ENCODE data around the gene BABAM2.

Gene BABAM2

GRCh38 chr2:28049416-28049815 lies 158.9 kb downstream of the BABAM2 start:
- no peak for TF ChIP-seq CTCF (IDR thresholded peaks at IDR 0.05; ENCODE audit: extremely low read depth, missing control alignments)
- no peak for DNase-seq (ENCODE audit: low spot score)

DNA sequence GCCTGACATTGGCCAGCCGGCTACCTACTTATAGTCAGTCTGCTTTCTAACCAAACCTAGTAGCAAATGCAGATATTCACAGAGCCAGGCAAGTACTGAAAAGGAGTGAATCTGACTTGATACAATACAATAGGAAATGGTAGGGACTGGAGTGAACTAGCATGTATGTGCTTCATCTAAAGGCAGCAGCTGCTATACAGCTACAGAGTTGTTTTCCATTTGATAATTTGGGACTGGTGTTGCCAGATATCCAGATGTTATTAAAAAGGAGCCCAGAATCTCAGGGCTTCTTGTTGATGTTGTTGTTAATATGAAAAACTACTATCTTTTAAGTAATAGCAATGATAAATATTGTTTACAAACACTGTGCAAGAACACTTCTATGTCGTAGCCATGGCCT lies 159.4 kb downstream of the BABAM2 start:
- no peak for TF ChIP-seq CTCF (IDR thresholded peaks at IDR 0.05; ENCODE audit: extremely low read depth, missing control alignments)
- no peak for DNase-seq (ENCODE audit: low spot score)

- no peak for TF ChIP-seq CTCF (IDR thresholded peaks at IDR 0.05; ENCODE audit: extremely low read depth, missing control alignments)
- DNase-seq (ENCODE audit: low spot score) = no peak
Measured at GRCh38 chr2:28052691-28053090, 162.2 kb downstream of the BABAM2 start.

DNA sequence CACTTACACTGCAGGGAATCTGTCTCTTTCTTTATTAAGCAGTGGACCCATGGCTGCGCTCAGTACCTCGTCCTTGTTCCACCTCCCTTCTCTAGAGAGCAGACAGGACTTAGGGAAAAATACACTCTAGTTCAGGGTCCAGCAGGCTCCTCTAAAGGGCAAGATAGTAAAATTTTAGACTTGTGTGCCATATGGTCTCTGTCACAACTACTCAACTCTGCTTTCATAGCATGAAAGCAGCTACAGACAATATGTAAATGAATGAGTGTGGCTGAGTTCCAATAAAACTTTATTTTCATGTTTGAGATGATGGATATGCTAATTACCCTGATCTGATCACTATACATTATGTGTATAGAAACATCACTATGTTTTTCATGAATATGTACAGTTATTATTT lies 163.1 kb downstream of the BABAM2 start:
- no peak for TF ChIP-seq CTCF (IDR thresholded peaks at IDR 0.05; ENCODE audit: extremely low read depth, missing control alignments)
- no peak for DNase-seq (ENCODE audit: low spot score)

DNA sequence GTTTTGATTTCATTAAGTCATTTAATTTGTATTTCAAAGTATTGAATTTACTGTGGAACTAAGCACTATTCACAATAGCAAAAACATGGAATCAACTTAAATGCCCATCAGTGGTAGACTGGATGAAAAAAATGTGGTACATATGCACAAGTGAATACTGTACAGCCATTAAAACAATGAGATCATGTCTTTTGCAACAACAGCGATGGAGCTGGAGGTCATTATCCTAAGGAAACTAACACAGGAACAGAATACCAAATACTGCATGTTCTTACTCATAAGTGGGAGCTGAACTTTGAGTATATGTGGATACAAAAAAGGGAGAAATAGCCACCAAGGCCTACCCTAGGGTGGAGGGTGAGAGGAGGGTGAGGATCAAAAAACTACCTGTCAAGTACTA lies 164.4 kb downstream of the BABAM2 start:
- no peak for DNase-seq (ENCODE audit: low spot score)
- TF ChIP-seq CTCF (IDR thresholded peaks at IDR 0.05; ENCODE audit: extremely low read depth, missing control alignments) = no peak

DNA sequence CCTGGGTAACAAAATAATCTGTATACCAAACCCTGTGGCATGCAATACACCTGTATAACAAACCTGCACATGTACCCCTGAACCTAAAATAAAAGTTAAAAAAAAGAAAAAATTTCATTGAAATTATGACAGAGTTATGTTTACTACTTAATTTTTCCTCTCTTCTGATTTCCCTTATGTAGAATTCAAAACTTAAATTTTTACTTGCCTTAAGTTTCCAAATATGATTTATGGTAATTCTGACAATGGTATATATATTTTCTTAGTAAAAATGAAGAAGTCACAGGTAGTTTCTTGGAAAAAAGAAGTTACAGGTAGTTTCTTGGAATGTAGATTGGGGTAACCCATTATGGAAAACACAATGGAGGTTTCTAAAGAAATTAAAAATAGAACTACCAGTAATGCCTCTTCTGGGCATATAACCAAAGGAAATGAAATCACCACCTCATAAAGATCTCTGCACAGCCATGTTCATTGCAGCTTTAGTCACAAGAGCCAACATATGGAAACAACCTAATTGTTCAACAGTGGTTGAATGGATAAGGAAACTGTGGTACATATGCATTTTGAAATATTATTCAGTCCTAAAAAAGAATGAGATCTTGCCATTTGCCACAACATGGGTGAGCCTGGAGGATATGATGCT lies 164.9 kb downstream of the BABAM2 start:
- DNase-seq (ENCODE audit: low spot score) = no peak

GRCh38 chr2:28058791-28059190 lies 168.3 kb downstream of the BABAM2 start:
- DNase-seq (ENCODE audit: low spot score) = no peak
- TF ChIP-seq CTCF (IDR thresholded peaks at IDR 0.05; ENCODE audit: extremely low read depth, missing control alignments) = no peak

More for the DNA sequence above, 164.9 kb downstream of the BABAM2 start:
- no peak for TF ChIP-seq CTCF (IDR thresholded peaks at IDR 0.05; ENCODE audit: extremely low read depth, missing control alignments)
